WTC11 (cell line): Measurements from ENCODE around the gene PARP14.
"Not testable (repeated sequence)": the region's sequence is repeated elsewhere in the genome, so short reads cannot be mapped to it uniquely, and the experiment has no call there.

Source experiments
- CREB1 ChIP-seq: sonication (generic); formaldehyde crosslinking; IDR thresholded peaks from 2 replicates; pipeline ENCODE4 v1.8.0; 2023; ENCODE audit warnings: mild to moderate bottlenecking, missing genetic modification reagents
- CREM ChIP-seq: sonication (generic); formaldehyde crosslinking; IDR thresholded peaks from 2 replicates; pipeline ENCODE4 v1.8.1; 2022; ENCODE audit warnings: mild to moderate bottlenecking, missing genetic modification reagents, moderate library complexity
- ESRRA ChIP-seq: sonication (generic); formaldehyde crosslinking; IDR thresholded peaks from 2 replicates; pipeline ENCODE4 v1.8.1; 2022; ENCODE audit warnings: mild to moderate bottlenecking, missing genetic modification reagents, borderline replicate concordance
- NR1H2 ChIP-seq: sonication (generic); formaldehyde crosslinking; IDR thresholded peaks from 2 replicates; pipeline ENCODE4 v1.9.0; 2021; ENCODE audit warnings: mild to moderate bottlenecking, moderate library complexity, missing genetic modification reagents
- SP1 ChIP-seq: sonication (generic); formaldehyde crosslinking; conservative IDR thresholded peaks from 2 replicates; pipeline ENCODE4 v1.8.1; 2022; ENCODE audit warnings: missing genetic modification reagents
- TEAD1 ChIP-seq: sonication (generic); formaldehyde crosslinking; IDR thresholded peaks from 2 replicates; pipeline ENCODE4 v1.8.0; 2022; ENCODE audit warnings: mild to moderate bottlenecking, missing genetic modification reagents
- ZBTB21 ChIP-seq: sonication (generic); formaldehyde crosslinking; IDR thresholded peaks from 2 replicates; pipeline ENCODE4 v1.8.1; 2023; ENCODE audit warnings: mild to moderate bottlenecking, missing genetic modification reagents, borderline replicate concordance
- TF ChIP-seq, protein P1 (sequence below): sonication (generic); formaldehyde crosslinking; IDR thresholded peaks from 2 replicates; pipeline ENCODE4 v1.8.0; 2022; ENCODE audit warnings: mild to moderate bottlenecking, missing genetic modification reagents
- TF ChIP-seq, protein P2 (sequence below): fragments of 200-600 bp; IDR thresholded peaks from 2 replicates; pipeline ENCODE4 v1.8.0; 2022; ENCODE audit warnings: antibody characterized with exemption
- TF ChIP-seq, protein P3 (sequence below): sonication (generic); formaldehyde crosslinking; IDR thresholded peaks from 2 replicates; pipeline ENCODE4 v1.8.0; 2022; ENCODE audit warnings: mild to moderate bottlenecking, missing genetic modification reagents
- TF ChIP-seq, protein P4 (sequence below): sonication (generic); formaldehyde crosslinking; conservative IDR thresholded peaks from 2 replicates; pipeline ENCODE4 v1.8.1; 2022; ENCODE audit warnings: mild to moderate bottlenecking, missing genetic modification reagents
- TF ChIP-seq, protein P5 (sequence below): sonication (generic); formaldehyde crosslinking; IDR thresholded peaks from 2 replicates; pipeline ENCODE4 v1.8.1; 2023; ENCODE audit warnings: mild to moderate bottlenecking, missing genetic modification reagents
- TF ChIP-seq, protein P6 (sequence below): sonication (generic); formaldehyde crosslinking; IDR thresholded peaks from 2 replicates; pipeline ENCODE4 v1.8.1; 2023; ENCODE audit warnings: mild to moderate bottlenecking, missing genetic modification reagents, borderline replicate concordance

DNA sequence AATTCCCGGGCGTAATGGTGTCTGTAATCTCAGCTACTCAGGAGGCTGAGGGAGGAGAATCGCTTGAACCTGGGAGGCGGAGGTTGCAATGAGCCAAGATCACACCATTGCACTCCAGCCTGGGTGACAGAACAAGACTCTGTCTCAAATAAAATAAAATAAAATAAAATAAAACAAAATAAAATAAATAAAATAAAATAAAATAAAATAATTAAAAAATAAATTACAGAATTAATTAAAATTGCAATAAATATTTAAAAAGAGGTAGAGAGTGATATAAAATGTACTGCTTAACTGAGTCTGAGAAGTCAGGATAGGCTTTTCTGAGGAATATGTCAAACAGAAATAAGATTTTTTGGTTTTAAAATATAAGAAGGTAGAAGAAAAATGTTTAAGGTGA is 22.3 kb upstream of the PARP14 start:
- TF ChIP-seq, protein P1, sequence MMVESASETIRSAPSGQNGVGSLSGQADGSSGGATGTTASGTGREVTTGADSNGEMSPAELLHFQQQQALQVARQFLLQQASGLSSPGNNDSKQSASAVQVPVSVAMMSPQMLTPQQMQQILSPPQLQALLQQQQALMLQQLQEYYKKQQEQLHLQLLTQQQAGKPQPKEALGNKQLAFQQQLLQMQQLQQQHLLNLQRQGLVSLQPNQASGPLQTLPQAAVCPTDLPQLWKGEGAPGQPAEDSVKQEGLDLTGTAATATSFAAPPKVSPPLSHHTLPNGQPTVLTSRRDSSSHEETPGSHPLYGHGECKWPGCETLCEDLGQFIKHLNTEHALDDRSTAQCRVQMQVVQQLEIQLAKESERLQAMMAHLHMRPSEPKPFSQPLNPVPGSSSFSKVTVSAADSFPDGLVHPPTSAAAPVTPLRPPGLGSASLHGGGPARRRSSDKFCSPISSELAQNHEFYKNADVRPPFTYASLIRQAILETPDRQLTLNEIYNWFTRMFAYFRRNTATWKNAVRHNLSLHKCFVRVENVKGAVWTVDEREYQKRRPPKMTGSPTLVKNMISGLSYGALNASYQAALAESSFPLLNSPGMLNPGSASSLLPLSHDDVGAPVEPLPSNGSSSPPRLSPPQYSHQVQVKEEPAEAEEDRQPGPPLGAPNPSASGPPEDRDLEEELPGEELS (CRISPR knock-in tag), result not testable (repeated sequence)
- TF ChIP-seq, protein P2, sequence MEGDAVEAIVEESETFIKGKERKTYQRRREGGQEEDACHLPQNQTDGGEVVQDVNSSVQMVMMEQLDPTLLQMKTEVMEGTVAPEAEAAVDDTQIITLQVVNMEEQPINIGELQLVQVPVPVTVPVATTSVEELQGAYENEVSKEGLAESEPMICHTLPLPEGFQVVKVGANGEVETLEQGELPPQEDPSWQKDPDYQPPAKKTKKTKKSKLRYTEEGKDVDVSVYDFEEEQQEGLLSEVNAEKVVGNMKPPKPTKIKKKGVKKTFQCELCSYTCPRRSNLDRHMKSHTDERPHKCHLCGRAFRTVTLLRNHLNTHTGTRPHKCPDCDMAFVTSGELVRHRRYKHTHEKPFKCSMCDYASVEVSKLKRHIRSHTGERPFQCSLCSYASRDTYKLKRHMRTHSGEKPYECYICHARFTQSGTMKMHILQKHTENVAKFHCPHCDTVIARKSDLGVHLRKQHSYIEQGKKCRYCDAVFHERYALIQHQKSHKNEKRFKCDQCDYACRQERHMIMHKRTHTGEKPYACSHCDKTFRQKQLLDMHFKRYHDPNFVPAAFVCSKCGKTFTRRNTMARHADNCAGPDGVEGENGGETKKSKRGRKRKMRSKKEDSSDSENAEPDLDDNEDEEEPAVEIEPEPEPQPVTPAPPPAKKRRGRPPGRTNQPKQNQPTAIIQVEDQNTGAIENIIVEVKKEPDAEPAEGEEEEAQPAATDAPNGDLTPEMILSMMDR, result not testable (repeated sequence)
- TF ChIP-seq, protein P3, sequence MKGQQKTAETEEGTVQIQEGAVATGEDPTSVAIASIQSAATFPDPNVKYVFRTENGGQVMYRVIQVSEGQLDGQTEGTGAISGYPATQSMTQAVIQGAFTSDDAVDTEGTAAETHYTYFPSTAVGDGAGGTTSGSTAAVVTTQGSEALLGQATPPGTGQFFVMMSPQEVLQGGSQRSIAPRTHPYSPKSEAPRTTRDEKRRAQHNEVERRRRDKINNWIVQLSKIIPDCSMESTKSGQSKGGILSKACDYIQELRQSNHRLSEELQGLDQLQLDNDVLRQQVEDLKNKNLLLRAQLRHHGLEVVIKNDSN (CRISPR knock-in tag), result not testable (repeated sequence)
- TF ChIP-seq, protein P4, sequence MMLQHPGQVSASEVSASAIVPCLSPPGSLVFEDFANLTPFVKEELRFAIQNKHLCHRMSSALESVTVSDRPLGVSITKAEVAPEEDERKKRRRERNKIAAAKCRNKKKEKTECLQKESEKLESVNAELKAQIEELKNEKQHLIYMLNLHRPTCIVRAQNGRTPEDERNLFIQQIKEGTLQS, result not testable (repeated sequence)
- not testable (repeated sequence) for TF ChIP-seq ESRRA (CRISPR knock-in tag); CREB1 (CRISPR knock-in tag); ZBTB21 (CRISPR knock-in tag); SP1 (CRISPR knock-in tag); NR1H2; CREM (CRISPR knock-in tag); TEAD1 (CRISPR knock-in tag)
- TF ChIP-seq, protein P5, sequence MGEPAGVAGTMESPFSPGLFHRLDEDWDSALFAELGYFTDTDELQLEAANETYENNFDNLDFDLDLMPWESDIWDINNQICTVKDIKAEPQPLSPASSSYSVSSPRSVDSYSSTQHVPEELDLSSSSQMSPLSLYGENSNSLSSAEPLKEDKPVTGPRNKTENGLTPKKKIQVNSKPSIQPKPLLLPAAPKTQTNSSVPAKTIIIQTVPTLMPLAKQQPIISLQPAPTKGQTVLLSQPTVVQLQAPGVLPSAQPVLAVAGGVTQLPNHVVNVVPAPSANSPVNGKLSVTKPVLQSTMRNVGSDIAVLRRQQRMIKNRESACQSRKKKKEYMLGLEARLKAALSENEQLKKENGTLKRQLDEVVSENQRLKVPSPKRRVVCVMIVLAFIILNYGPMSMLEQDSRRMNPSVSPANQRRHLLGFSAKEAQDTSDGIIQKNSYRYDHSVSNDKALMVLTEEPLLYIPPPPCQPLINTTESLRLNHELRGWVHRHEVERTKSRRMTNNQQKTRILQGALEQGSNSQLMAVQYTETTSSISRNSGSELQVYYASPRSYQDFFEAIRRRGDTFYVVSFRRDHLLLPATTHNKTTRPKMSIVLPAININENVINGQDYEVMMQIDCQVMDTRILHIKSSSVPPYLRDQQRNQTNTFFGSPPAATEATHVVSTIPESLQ (CRISPR knock-in tag), result not testable (repeated sequence)
- TF ChIP-seq, protein P6, sequence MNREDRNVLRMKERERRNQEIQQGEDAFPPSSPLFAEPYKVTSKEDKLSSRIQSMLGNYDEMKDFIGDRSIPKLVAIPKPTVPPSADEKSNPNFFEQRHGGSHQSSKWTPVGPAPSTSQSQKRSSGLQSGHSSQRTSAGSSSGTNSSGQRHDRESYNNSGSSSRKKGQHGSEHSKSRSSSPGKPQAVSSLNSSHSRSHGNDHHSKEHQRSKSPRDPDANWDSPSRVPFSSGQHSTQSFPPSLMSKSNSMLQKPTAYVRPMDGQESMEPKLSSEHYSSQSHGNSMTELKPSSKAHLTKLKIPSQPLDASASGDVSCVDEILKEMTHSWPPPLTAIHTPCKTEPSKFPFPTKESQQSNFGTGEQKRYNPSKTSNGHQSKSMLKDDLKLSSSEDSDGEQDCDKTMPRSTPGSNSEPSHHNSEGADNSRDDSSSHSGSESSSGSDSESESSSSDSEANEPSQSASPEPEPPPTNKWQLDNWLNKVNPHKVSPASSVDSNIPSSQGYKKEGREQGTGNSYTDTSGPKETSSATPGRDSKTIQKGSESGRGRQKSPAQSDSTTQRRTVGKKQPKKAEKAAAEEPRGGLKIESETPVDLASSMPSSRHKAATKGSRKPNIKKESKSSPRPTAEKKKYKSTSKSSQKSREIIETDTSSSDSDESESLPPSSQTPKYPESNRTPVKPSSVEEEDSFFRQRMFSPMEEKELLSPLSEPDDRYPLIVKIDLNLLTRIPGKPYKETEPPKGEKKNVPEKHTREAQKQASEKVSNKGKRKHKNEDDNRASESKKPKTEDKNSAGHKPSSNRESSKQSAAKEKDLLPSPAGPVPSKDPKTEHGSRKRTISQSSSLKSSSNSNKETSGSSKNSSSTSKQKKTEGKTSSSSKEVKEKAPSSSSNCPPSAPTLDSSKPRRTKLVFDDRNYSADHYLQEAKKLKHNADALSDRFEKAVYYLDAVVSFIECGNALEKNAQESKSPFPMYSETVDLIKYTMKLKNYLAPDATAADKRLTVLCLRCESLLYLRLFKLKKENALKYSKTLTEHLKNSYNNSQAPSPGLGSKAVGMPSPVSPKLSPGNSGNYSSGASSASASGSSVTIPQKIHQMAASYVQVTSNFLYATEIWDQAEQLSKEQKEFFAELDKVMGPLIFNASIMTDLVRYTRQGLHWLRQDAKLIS (CRISPR knock-in tag), result not testable (repeated sequence)
